Subcutaneous adipose tissue (tissue), 4 donors: ENCODE data around the gene PLXDC2. TPM values are rescaled to one million over a fixed set of nuclear protein-coding genes. Genes with fewer than 3 reads are reported as not detected.

Experiments used
- total RNA-seq, 4 donors: library from RNA; depleted of rRNA; stranded (reverse); fragments of >200 nt; gene quantifications; one replicate each; pipeline ENCODE4 v1.1.0, GENCODE V29; 2016
- TF ChIP-seq, protein P1 (sequence below): fragments of 450-650 bp; IDR thresholded peaks from one replicate; pipeline ENCODE4 v1.5.1; 2016; ENCODE audit warnings: low read depth, mild to moderate bottlenecking, control low read depth, antibody characterized with exemption, moderate library complexity

PLXDC2 gene
- total RNA-seq, 4 donors from 2014 or later, result 47.7 to 117 (median 84.3) TPM

DNA sequence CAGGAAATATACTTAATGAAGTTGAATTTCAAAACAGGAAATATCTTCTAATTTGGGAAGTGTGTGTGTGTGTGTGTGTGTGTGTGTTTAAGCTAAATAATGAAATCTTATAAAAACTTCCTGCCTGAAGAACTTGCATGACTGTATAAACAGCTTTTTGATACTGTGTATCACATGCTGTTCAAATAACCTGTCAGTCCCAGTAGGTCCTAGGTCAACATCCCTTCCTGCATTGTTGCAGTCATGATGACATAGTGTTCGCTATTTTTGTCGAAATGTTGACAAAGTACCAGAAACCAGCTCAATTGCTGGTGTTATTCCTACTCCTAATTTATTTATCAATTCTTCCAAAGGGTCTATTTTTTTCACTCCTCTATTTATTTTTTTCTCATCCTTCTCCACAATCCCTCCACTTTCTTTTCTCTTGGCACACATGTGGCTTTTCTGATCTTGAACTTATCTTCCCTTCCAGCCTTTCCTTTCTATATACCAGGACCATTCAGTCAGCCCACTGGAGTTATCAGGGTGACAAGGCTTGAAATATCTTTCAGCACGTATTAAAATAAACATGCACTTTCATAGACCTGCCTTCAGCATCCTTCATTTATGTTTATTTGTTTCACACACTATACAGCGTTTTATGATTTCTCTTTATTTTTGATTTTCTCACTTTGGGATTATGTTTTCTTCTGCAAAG is 115.8 kb downstream of the PLXDC2 start:
- TF ChIP-seq, protein P1, sequence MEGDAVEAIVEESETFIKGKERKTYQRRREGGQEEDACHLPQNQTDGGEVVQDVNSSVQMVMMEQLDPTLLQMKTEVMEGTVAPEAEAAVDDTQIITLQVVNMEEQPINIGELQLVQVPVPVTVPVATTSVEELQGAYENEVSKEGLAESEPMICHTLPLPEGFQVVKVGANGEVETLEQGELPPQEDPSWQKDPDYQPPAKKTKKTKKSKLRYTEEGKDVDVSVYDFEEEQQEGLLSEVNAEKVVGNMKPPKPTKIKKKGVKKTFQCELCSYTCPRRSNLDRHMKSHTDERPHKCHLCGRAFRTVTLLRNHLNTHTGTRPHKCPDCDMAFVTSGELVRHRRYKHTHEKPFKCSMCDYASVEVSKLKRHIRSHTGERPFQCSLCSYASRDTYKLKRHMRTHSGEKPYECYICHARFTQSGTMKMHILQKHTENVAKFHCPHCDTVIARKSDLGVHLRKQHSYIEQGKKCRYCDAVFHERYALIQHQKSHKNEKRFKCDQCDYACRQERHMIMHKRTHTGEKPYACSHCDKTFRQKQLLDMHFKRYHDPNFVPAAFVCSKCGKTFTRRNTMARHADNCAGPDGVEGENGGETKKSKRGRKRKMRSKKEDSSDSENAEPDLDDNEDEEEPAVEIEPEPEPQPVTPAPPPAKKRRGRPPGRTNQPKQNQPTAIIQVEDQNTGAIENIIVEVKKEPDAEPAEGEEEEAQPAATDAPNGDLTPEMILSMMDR, result no peak

DNA sequence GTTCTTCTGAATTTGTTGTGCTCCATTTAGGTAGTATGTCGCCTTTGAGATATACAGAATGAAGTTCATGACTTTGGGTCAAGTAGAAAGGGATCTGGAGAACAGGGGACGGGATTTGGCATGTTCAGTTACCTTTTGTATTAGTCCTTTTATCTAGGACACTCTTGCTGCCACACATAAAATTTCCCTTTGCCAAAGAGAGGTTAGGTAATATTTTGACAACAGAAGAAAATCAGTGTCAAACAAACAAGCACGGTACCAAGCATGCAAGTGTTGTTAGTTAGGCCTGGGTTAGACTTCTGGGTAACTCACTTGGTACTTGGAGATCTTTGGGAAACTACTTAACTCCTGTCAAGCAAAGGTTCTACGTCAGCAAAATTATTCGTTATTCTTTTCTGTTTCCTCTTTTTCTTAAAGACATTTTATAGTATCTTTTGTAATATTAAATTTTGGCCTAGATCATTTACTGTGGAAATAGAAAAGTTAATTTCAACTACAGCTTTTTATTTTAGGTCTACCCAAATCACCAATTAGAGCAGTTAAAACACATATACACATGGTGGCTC is 116.7 kb downstream of the PLXDC2 start:
- TF ChIP-seq, protein P1, result no peak

DNA sequence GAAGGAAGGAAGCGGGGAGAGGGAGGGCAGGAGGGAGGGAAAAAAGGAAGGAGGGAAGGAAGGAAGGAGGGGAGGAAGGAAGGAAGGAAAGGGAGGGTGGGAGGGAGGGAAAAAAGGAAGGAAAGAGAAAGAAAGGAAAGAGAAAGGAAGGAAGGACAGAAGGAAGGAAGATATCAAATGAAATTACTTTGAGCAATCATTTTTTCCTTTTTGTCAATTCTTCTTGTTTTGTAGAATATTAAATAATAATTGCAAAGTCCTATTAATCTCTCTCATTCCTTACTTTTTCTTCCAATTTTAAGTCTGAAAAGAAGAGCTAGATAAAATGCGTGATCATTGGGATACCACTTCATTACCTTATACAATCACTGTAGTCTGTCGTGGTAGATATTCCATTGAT is 117.5 kb downstream of the PLXDC2 start:
- TF ChIP-seq, protein P1, result no peak

DNA sequence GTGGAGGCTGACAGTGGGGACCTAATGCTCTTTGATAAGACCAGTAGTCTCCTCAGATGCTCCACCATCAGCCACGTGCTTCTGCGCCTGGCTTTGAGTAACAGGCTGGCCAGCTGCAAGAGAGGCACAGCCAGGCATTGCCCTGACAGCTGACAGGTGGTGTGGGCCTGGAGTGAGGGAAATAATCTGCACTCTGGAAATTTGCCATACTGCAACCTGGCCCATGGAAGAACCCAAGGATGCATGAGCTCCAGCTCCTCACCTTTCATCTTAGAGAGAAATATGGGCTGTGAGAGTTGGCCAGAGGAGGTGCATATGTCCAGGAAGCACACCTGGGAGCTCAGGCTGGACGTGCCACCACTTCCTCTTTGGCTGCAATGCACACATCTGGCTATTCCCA is 118.9 kb downstream of the PLXDC2 start:
- TF ChIP-seq, protein P1, result no peak

DNA sequence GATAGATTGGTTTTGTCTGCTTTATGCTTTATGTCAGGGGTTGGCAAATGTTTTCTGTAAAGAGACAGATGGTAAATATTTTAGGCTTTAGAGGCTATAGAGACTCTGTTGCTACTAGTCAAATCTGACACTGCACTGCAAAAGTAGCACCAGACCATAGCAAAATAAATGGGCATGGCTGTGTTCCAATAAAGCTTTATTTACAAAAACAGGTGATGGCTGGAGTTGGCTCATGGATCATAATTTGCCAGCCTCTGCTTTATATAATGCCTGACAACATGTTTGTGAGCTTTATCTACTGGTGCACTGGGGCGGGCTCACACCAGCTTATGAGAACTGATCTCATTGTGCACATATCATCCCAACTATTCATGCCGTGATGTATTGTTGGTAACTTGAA is 120.1 kb downstream of the PLXDC2 start:
- TF ChIP-seq, protein P1, result no peak

DNA sequence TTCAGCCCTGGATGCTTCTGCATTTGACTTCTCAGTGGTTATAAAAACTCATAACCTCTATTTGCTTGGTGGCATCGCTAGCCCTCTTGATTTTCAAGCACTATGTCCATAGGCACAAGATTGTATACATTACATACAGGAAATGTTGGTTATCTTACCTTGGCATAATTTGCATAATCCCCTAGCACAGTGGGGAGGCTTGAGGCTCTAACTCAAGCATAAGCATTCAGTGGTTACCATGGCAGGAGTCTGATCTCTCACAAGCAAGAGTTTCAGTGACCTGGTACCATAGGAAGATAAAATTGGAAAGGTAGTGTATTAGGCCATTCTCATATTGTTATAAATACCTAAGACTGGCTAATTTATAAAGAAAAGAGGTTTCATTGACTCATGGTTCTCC is 121.8 kb downstream of the PLXDC2 start:
- TF ChIP-seq, protein P1, result no peak

DNA sequence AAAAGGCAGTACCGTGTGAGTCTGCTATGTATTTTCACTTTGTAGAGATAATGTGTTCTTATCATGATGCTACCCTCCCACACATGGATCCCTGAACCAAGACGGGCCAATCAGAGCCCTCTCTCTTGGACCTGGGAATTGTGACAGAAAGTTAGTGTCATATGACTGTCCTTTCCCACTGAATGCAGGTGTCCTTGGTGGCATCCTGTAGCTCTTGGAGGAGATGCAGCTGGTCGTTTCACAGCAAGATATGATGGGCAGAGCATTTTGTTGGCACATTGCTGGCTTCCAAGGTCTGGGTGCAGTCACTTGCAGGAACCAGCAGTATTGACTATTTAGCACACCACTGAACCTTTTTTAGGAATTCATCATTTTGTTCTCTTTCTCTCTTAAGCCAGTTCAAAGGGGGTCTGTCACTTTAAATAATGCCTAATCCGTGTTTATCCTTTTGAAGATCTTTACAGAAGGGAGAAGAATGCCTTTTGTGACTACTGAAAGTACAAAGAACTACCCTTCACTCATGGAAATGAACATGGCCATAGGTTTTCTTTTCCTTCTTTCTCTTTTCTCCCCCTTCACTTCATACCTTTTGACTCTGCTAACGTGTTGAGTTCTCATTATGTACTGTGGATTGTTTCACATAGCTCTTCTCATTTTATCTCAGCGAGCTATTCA is 125.1 kb downstream of the PLXDC2 start:
- TF ChIP-seq, protein P1, result no peak
